Measurements from ENCODE around the gene TJAP1. TPM values are rescaled to one million over a fixed set of nuclear protein-coding genes. Genes with fewer than 3 reads are reported as not detected.
A peak's percentile ranks its signal among the peaks of the same experiment; 100 is the strongest.

TJAP1 gene
- total and polyA plus RNA-seq, 4 experiments from 2014 or later, result 7.3 to 54.4 (median 32.1) TPM

DNA sequence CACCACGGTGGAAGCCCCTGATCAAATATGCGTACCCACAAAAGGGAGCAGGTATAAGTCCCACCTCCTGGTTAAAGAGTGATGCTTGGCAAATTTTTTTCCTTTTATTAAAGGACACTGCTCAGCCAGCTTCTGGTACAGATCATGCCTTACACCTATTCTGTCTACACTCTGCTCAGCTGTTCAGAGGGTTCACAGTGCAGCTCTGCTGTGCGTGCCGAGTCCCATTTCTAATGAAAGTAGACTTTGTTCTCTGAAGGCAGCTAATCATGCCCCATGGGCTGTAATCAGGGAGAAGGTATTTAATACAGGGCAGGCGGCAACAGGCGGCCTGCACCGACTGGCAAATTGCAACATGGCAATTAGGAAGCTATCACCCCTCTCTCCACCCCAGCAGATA is 16.5 kb downstream of the TJAP1 start:
- intact Hi-C loops (cut with micrococcal nuclease), result no loop called here
- Histone ChIP-seq H3K27me3 (ENCODE audit: insufficient read depth, low read length) (no peaks in the 10 kb centered on the region), H3K36me3 (ENCODE audit: insufficient read depth, low read length) (peaks cover 8% of the 10 kb centered on the region), H3K4me1 (ENCODE audit: insufficient read depth, low read length) (peaks cover 33% of the 10 kb centered on the region), H3K27ac (ENCODE audit: low read depth, low read length) (peak overlapping the region; percentile 8), H3K9me3 (ENCODE audit: control insufficient read depth in 1 of 2, low read length in 2 of 2) (no peaks in the 10 kb centered on the region), H3K4me3 (ENCODE audit: low read length in 2 of 2) (no peak overlapping the region)
- Mint-ChIP-seq H3K4me1 (peaks cover 25 to 41% (median 31%) of the 10 kb centered on the region in 4 donors), H3K27ac (peak overlapping the region in 5 of 7 donors; percentile 41 to 92 (median 77)), H3K36me3 (peaks cover 4 to 21% of the 10 kb centered on the region in 2 donors), H3K9me3 (peaks cover 0 to 2% (median 0%) of the 10 kb centered on the region in 8 donors), H3K4me3 (peak overlapping the region in 2 of 8 donors; percentile 41 to 43), H3K27me3 (no peaks in the 10 kb centered on the region)
- no peak for DNase-seq
- POLR2A ChIA-PET (ENCODE audit: partially characterized antibody), result interaction anchor here (1.3 to 4.7 kb wide), 4 partner anchors 16 to 38 kb away, joined by 3 to 33 read pairs (median 11); partner anchors contain the start of genes DLK2, LRRC73, POLR1C and TJAP1
- CTCF ChIA-PET (ENCODE audit: partially characterized antibody), result interaction anchor here (0.5 to 9.1 kb wide), 7 partner anchors 11 to 231 kb away, joined by 3 to 108 read pairs (median 6); partner anchors contain the start of gene DLK2

DNA sequence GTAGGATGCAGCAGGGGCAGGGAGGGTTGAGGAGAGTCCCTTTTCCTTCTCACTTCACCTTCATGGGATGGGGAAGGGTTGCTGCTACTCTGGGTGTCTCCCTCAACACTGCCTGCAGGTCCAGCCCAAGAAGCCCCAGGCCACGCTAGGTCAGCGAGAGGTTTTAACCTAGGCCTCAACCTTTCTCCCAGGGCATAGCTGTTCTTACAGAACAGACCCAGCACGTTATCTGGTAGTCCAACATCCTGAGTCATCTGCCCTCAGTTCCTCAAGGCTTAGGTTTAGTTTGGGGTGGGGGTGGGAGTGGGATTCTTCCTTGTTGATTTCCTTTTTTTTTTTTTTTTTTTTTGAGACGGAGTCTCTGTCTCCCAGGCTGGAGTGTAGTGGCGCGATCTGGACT is 17.0 kb downstream of the TJAP1 start:
- Mint-ChIP-seq H3K36me3 (peaks cover under 1 to 20% of the 10 kb centered on the region in 2 donors), H3K4me1 (peaks cover 25 to 37% (median 29%) of the 10 kb centered on the region in 4 donors), H3K27ac (peak overlapping the region in 6 of 7 donors; percentile 41 to 92 (median 79)), H3K9me3 (peaks cover 0 to 2% (median 0%) of the 10 kb centered on the region in 8 donors), H3K4me3 (peak overlapping the region in 2 of 8 donors; percentile 41 to 43), H3K27me3 (no peaks in the 10 kb centered on the region)
- intact Hi-C loops (cut with micrococcal nuclease), result no loop called here
- POLR2A ChIA-PET (ENCODE audit: partially characterized antibody), result interaction anchor here (0.6 to 4.7 kb wide), 6 partner anchors 12 to 110 kb away, joined by 3 to 33 read pairs (median 8); partner anchors contain the start of genes DLK2, LRRC73, POLR1C and TJAP1
- no peak overlapping the region for H3K4me3 ChIP-seq (ENCODE audit: low read length in 2 of 2)
- DNase-seq, result no peak
- peak overlapping the region; percentile 8 for H3K27ac ChIP-seq (ENCODE audit: low read depth, low read length)
- CTCF ChIA-PET (ENCODE audit: partially characterized antibody), result interaction anchor here (0.5 to 9.1 kb wide), 15 partner anchors 10 to 231 kb away, joined by 3 to 108 read pairs (median 5); partner anchors contain the start of genes ABCC10, CRIP3, DLK2 and POLR1C
- peaks cover 13% of the 10 kb centered on the region for H3K36me3 ChIP-seq (ENCODE audit: insufficient read depth, low read length)
- H3K27me3 ChIP-seq (ENCODE audit: insufficient read depth, low read length), result no peaks in the 10 kb centered on the region
- H3K9me3 ChIP-seq (ENCODE audit: control insufficient read depth in 1 of 2, low read length in 2 of 2), result no peaks in the 10 kb centered on the region
- peaks cover 33% of the 10 kb centered on the region for H3K4me1 ChIP-seq (ENCODE audit: insufficient read depth, low read length)

- peak overlapping the region; percentile 85 to 96 (median 92) for H3K27ac Mint-ChIP-seq
These were observed 17.4 kb downstream of the TJAP1 start for GRCh38 chr6:43494766-43495165.

GRCh38 chr6:43495409-43495941 is 18.1 kb downstream of the TJAP1 start:
- Mint-ChIP-seq H3K4me3 (peak overlapping the region in 7 of 8 donors; percentile 44 to 82 (median 63)), H3K27me3 (no peaks in the 10 kb centered on the region), H3K36me3 (peaks cover 8 to 28% of the 10 kb centered on the region in 2 donors), H3K4me1 (peaks cover 20 to 37% (median 27%) of the 10 kb centered on the region in 4 donors), H3K9me3 (no peaks in the 10 kb centered on the region), H3K27ac (peak overlapping the region; percentile 85 to 96 (median 92))
- Histone ChIP-seq H3K9me3 (ENCODE audit: control insufficient read depth in 1 of 2, low read length in 2 of 2) (no peaks in the 10 kb centered on the region), H3K27me3 (ENCODE audit: insufficient read depth, low read length) (no peaks in the 10 kb centered on the region), H3K27ac (ENCODE audit: low read depth, low read length) (peak overlapping the region; percentile 8), H3K4me1 (ENCODE audit: insufficient read depth, low read length) (peaks cover 33% of the 10 kb centered on the region), H3K4me3 (ENCODE audit: low read length in 2 of 2) (no peak overlapping the region), H3K36me3 (ENCODE audit: insufficient read depth, low read length) (peaks cover 24% of the 10 kb centered on the region)
- CTCF ChIA-PET (ENCODE audit: partially characterized antibody), result interaction anchor here (0.7 to 9.1 kb wide), 20 partner anchors 9 to 531 kb away, joined by 3 to 108 read pairs (median 4); partner anchors contain the start of genes ABCC10, CRIP3, DLK2 and POLR1C
- POLR2A ChIA-PET (ENCODE audit: partially characterized antibody), result interaction anchor here (0.9 to 4.7 kb wide), 7 partner anchors 9 to 68 kb away, joined by 3 to 33 read pairs (median 7); partner anchors contain the start of genes ABCC10, DLK2, LRRC73 and POLR1C
- DNase-seq, result peak in 3 of 5 donors; percentile 32 to 41 (median 37)
- intact Hi-C loops (cut with micrococcal nuclease), result loop anchor here (1.0 kb wide), 1 partner anchor 41 kb away; no protein-coding TSS in a partner anchor

More at GRCh38 chr6:43494766-43495165, 17.4 kb downstream of the TJAP1 start:
- Mint-ChIP-seq H3K4me3 (peak overlapping the region in 4 of 8 donors; percentile 44 to 82 (median 62)), H3K27me3 (no peaks in the 10 kb centered on the region), H3K9me3 (peaks cover 0 to 2% (median 0%) of the 10 kb centered on the region in 8 donors), H3K36me3 (peaks cover 4 to 24% of the 10 kb centered on the region in 2 donors), H3K4me1 (peaks cover 25 to 37% (median 28%) of the 10 kb centered on the region in 4 donors)
- CTCF ChIA-PET (ENCODE audit: partially characterized antibody), result interaction anchor here (0.7 to 9.1 kb wide), 18 partner anchors 10 to 531 kb away, joined by 3 to 108 read pairs (median 5); partner anchors contain the start of genes ABCC10, CRIP3, DLK2 and POLR1C
- DNase-seq, result no peak
- Histone ChIP-seq H3K4me3 (ENCODE audit: low read length in 2 of 2) (no peak overlapping the region), H3K27me3 (ENCODE audit: insufficient read depth, low read length) (no peaks in the 10 kb centered on the region), H3K4me1 (ENCODE audit: insufficient read depth, low read length) (peaks cover 33% of the 10 kb centered on the region), H3K9me3 (ENCODE audit: control insufficient read depth in 1 of 2, low read length in 2 of 2) (no peaks in the 10 kb centered on the region), H3K27ac (ENCODE audit: low read depth, low read length) (peak overlapping the region; percentile 8), H3K36me3 (ENCODE audit: insufficient read depth, low read length) (peaks cover 17% of the 10 kb centered on the region)
- POLR2A ChIA-PET (ENCODE audit: partially characterized antibody), result interaction anchor here (0.6 to 4.7 kb wide), 7 partner anchors 9 to 111 kb away, joined by 3 to 33 read pairs (median 7); partner anchors contain the start of genes DLK2, LRRC73, POLR1C and TJAP1
- intact Hi-C loops (cut with micrococcal nuclease), result loop anchor here (1.0 kb wide), 1 partner anchor 40 kb away; no protein-coding TSS in a partner anchor

- Histone ChIP-seq H3K4me3 (ENCODE audit: low read length in 2 of 2) (no peak overlapping the region), H3K27me3 (ENCODE audit: insufficient read depth, low read length) (no peaks in the 10 kb centered on the region), H3K4me1 (ENCODE audit: insufficient read depth, low read length) (peaks cover 33% of the 10 kb centered on the region), H3K27ac (ENCODE audit: low read depth, low read length) (no peak overlapping the region), H3K36me3 (ENCODE audit: insufficient read depth, low read length) (peaks cover 30% of the 10 kb centered on the region), H3K9me3 (ENCODE audit: control insufficient read depth in 1 of 2, low read length in 2 of 2) (no peaks in the 10 kb centered on the region)
- no peak for DNase-seq
- peak overlapping the region in 5 of 7 donors; percentile 47 to 85 (median 65) for H3K27ac Mint-ChIP-seq
- H3K4me1 Mint-ChIP-seq, result peaks cover 20 to 37% (median 27%) of the 10 kb centered on the region in 4 donors
- peaks cover 16 to 36% of the 10 kb centered on the region in 2 donors for H3K36me3 Mint-ChIP-seq
- intact Hi-C loops (cut with micrococcal nuclease), result no loop called here
- ChIA-PET POLR2A (ENCODE audit: partially characterized antibody) (interaction anchor here (0.9 to 4.0 kb wide), 4 partner anchors 10 to 69 kb away, joined by 3 to 33 read pairs (median 8); partner anchors contain the start of genes ABCC10, POLR1C, TJAP1 and YIPF3), CTCF (ENCODE audit: partially characterized antibody) (interaction anchor here (1.0 to 9.1 kb wide), 8 partner anchors 8 to 188 kb away, joined by 3 to 108 read pairs (median 6); partner anchors contain the start of genes ABCC10, CRIP3, DLK2 and LRRC73)
- H3K9me3 Mint-ChIP-seq, result no peaks in the 10 kb centered on the region
- no peaks in the 10 kb centered on the region for H3K27me3 Mint-ChIP-seq
- H3K4me3 Mint-ChIP-seq, result no peak overlapping the region
These were observed 19.2 kb downstream of the TJAP1 start for GRCh38 chr6:43496370-43497128.

DNA sequence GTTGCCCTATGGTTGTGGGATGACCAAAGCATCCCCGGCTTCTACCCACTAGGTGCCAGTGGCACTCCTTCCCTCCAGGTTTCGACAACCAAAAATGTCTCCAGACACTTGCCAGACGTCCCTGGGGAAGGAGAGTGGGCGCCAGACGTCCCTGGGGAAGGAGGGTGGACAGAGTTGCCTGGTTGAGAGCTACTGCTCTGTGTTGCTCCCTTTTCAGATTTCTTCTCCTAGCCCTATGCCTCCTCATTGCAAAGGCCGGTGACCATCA is 19.7 kb downstream of the TJAP1 start:
- ChIA-PET CTCF (ENCODE audit: partially characterized antibody) (interaction anchor here (1.7 to 9.1 kb wide), 3 partner anchors 7 to 42 kb away, joined by 4 to 108 read pairs (median 30); partner anchors contain the start of genes DLK2 and LRRC73), POLR2A (ENCODE audit: partially characterized antibody) (interaction anchor here (1.5 kb wide), 1 partner anchor 42 kb away, joined by 3 read pairs; the partner anchor contains the start of gene DLK2)
- H3K9me3 Mint-ChIP-seq, result no peaks in the 10 kb centered on the region
- peak overlapping the region in 4 of 7 donors; percentile 47 to 83 (median 72) for H3K27ac Mint-ChIP-seq
- Histone ChIP-seq H3K4me1 (ENCODE audit: insufficient read depth, low read length) (peaks cover 33% of the 10 kb centered on the region), H3K36me3 (ENCODE audit: insufficient read depth, low read length) (peaks cover 31% of the 10 kb centered on the region), H3K4me3 (ENCODE audit: low read length in 2 of 2) (no peak overlapping the region), H3K27me3 (ENCODE audit: insufficient read depth, low read length) (no peaks in the 10 kb centered on the region), H3K27ac (ENCODE audit: low read depth, low read length) (no peak overlapping the region), H3K9me3 (ENCODE audit: control insufficient read depth in 1 of 2, low read length in 2 of 2) (no peaks in the 10 kb centered on the region)
- no peak for DNase-seq
- H3K36me3 Mint-ChIP-seq, result peaks cover 21 to 41% of the 10 kb centered on the region in 2 donors
- intact Hi-C loops (cut with micrococcal nuclease), result no loop called here
- H3K27me3 Mint-ChIP-seq, result no peaks in the 10 kb centered on the region
- no peak overlapping the region for H3K4me3 Mint-ChIP-seq
- H3K4me1 Mint-ChIP-seq, result peaks cover 20 to 37% (median 27%) of the 10 kb centered on the region in 4 donors

Data from CD4-positive, alpha-beta memory T cell (primary cell).